Measurements from ENCODE around the gene NACA2.
"Not testable (repeated sequence)": the region's sequence is repeated elsewhere in the genome, so short reads cannot be mapped to it uniquely, and the experiment has no call there.

- TF ChIP-seq, protein P1, sequence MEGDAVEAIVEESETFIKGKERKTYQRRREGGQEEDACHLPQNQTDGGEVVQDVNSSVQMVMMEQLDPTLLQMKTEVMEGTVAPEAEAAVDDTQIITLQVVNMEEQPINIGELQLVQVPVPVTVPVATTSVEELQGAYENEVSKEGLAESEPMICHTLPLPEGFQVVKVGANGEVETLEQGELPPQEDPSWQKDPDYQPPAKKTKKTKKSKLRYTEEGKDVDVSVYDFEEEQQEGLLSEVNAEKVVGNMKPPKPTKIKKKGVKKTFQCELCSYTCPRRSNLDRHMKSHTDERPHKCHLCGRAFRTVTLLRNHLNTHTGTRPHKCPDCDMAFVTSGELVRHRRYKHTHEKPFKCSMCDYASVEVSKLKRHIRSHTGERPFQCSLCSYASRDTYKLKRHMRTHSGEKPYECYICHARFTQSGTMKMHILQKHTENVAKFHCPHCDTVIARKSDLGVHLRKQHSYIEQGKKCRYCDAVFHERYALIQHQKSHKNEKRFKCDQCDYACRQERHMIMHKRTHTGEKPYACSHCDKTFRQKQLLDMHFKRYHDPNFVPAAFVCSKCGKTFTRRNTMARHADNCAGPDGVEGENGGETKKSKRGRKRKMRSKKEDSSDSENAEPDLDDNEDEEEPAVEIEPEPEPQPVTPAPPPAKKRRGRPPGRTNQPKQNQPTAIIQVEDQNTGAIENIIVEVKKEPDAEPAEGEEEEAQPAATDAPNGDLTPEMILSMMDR (IDR thresholded peaks at IDR 0.05; ENCODE audit: borderline replicate concordance, extremely low read depth, low read length, poor library complexity, severe bottlenecking), result not testable (repeated sequence)
- not testable (repeated sequence) for TF ChIP-seq EZH2 (IDR thresholded peaks at IDR 0.05; ENCODE audit: borderline replicate concordance, low read depth, low read length, severe bottlenecking)
Measured at GRCh38 chr17:61552560-61552959, 38.5 kb downstream of the NACA2 start.

Measured in DND-41 (cell line).